IMR-90 (cell line): Measurements from ENCODE around the gene FOXC1. TPM values are rescaled to one million over a fixed set of nuclear protein-coding genes. Genes with fewer than 3 reads are reported as not detected.

Experiments used
- ATAC-seq: fragments of 200-7000 bp; cut with Tn5 transposase; 2 replicates; pipeline ENCODE4 v1.9.1; 2020; ENCODE audit warnings: low read depth, mild to moderate bottlenecking, moderate library complexity
- BruUV-seq: library from RNA; stranded (reverse); fragments of 400-500 nt; replicated peaks from 2 replicates; lab custom pipeline; 2021; lab: Mats Ljungman, UMichigan
- CTCF ChIA-PET: fragments of 300-600 bp; formaldehyde crosslinking; extraction: SDS; loops from one replicate; lab custom pipeline; 2021; ENCODE audit warnings: antibody characterized with exemption; lab: Yijun Ruan, JAX
- POLR2A ChIA-PET: fragments of 300-600 bp; sonication (Branson Sonifier 250); formaldehyde crosslinking; loops from one replicate; lab custom pipeline; 2022; ENCODE audit warnings: antibody characterized with exemption; ENCODE audit not compliant: unreplicated experiment; lab: Charles Lee
- DNase-seq: peaks from one replicate; pipeline ENCODE4 v3.0.0; 2013
- H2AFZ ChIP-seq: replicated peaks from 2 replicates; pipeline ENCODE3; 2013; ENCODE audit warnings: low read length, mild to moderate bottlenecking; ENCODE audit not compliant: poor library complexity
- H2AK5ac ChIP-seq: 2 replicates; pipeline ENCODE4 v1.6.1; 2013; ENCODE audit warnings: low read depth, low read length, inconsistent platforms
- H2AK9ac ChIP-seq: replicated peaks from 2 replicates; pipeline ENCODE3; 2013; ENCODE audit warnings: mild to moderate bottlenecking, low read depth, low read length, moderate library complexity; ENCODE audit not compliant: poor library complexity
- H2BK120ac ChIP-seq: 2 replicates; pipeline ENCODE4 v1.6.1; 2013; ENCODE audit warnings: low read depth, low read length, inconsistent platforms
- H2BK15ac ChIP-seq: 3 replicates; pipeline ENCODE4 v1.6.1; 2013; ENCODE audit warnings: low read depth, low read length, inconsistent platforms
- H2BK20ac ChIP-seq: 2 replicates; pipeline ENCODE4 v1.6.1; 2013; ENCODE audit warnings: low read depth, mild to moderate bottlenecking, inconsistent platforms, low read length, moderate library complexity
- H2BK5ac ChIP-seq: 2 replicates; pipeline ENCODE4 v1.6.1; 2013; ENCODE audit warnings: mild to moderate bottlenecking, low read depth, low read length, inconsistent platforms; ENCODE audit not compliant: poor library complexity, severe bottlenecking
- H3K14ac ChIP-seq: replicated peaks from 2 replicates; pipeline ENCODE4 v1.6.1; 2013; ENCODE audit warnings: low read depth, low read length, inconsistent platforms
- H3K18ac ChIP-seq: 2 replicates; pipeline ENCODE4 v1.6.1; 2013; ENCODE audit warnings: low read depth, low read length, control low read depth
- H3K23ac ChIP-seq: 2 replicates; pipeline ENCODE4 v1.6.1; 2013; ENCODE audit warnings: low read depth, low read length, inconsistent platforms
- H3K27ac ChIP-seq: 2 replicates; pipeline ENCODE4 v1.5.1; 2013; ENCODE audit warnings: mild to moderate bottlenecking, control low read depth, low read length; ENCODE audit not compliant: insufficient read depth
- H3K27me3 ChIP-seq: 2 replicates; pipeline ENCODE4 v1.6.1; 2013; ENCODE audit warnings: low read length; ENCODE audit not compliant: control insufficient read depth, insufficient read depth
- H3K36me3 ChIP-seq: 2 replicates; pipeline ENCODE4 v1.6.1; 2013; ENCODE audit warnings: low read length, mixed read lengths; ENCODE audit not compliant: control insufficient read depth, insufficient read depth
- H3K4ac ChIP-seq: 2 replicates; pipeline ENCODE4 v1.6.1; 2013; ENCODE audit warnings: low read depth, low read length, inconsistent platforms
- H3K4me1 ChIP-seq: 2 replicates; pipeline ENCODE4 v1.6.1; 2013; ENCODE audit warnings: low read length, mixed read lengths; ENCODE audit not compliant: control insufficient read depth, insufficient read depth
- H3K4me2 ChIP-seq: 2 replicates; pipeline ENCODE4 v1.6.1; 2013; ENCODE audit warnings: low read depth, mild to moderate bottlenecking, control low read depth, low read length, moderate library complexity
- H3K4me3 ChIP-seq: 2 replicates; pipeline ENCODE4 v1.5.1; 2013; ENCODE audit warnings: low read depth, mild to moderate bottlenecking, control low read depth, low read length, moderate library complexity; ENCODE audit not compliant: insufficient read depth
- H3K56ac ChIP-seq: 2 replicates; pipeline ENCODE4 v1.6.1; 2013; ENCODE audit warnings: low read length, inconsistent platforms; ENCODE audit not compliant: insufficient read depth; ENCODE audit errors: extremely low read depth
- H3K79me1 ChIP-seq, 2 experiments: 2 replicates each; pipeline ENCODE4 v1.6.1; 2013; ENCODE audit warnings: low read length in 2 of 2, inconsistent platforms in 1 of 2, low read depth in 1 of 2
- H3K9ac ChIP-seq: 2 replicates; pipeline ENCODE4 v1.6.1; 2013; ENCODE audit warnings: low read depth, low read length, control low read depth
- H3K9me1 ChIP-seq: 2 replicates; pipeline ENCODE4 v1.6.1; 2013; ENCODE audit warnings: low read length, inconsistent platforms; ENCODE audit not compliant: insufficient read depth
- H3K9me3 ChIP-seq: 2 replicates; pipeline ENCODE4 v1.6.1; 2013; ENCODE audit warnings: low read length; ENCODE audit not compliant: control insufficient read depth, insufficient read depth
- H4K20me1 ChIP-seq: 2 replicates; pipeline ENCODE4 v1.6.1; 2013; ENCODE audit warnings: low read length, inconsistent platforms; ENCODE audit not compliant: insufficient read depth
- H4K5ac ChIP-seq: 2 replicates; pipeline ENCODE4 v1.6.1; 2013; ENCODE audit warnings: mild to moderate bottlenecking, low read depth, low read length, control low read depth
- H4K8ac ChIP-seq, 2 experiments: 2 replicates each; pipeline ENCODE4 v1.6.1; 2013; ENCODE audit warnings: low read depth in 2 of 2, low read length in 2 of 2, control low read depth in 1 of 2, inconsistent platforms in 1 of 2
- H4K91ac ChIP-seq: 2 replicates; pipeline ENCODE4 v1.6.1; 2013; ENCODE audit warnings: low read depth, low read length, inconsistent platforms; ENCODE audit not compliant: insufficient read depth
- CEBPB ChIP-seq: IDR thresholded peaks from 2 replicates; pipeline ENCODE4 v1.6.1; 2012; ENCODE audit warnings: low read depth, low read length, improper control_type of control experiment
- WGBS, 2 experiments: methylation state at CpG; one replicate each; pipeline versions ENCODE4 v1.1.5 to v1.1.7; 2013; ENCODE audit warnings: missing lambda C conversion rate in 2 of 2; ENCODE audit not compliant: insufficient read length in 1 of 2; ENCODE audit errors: extremely low coverage in 2 of 2; 5-methylcytosine and 5-hydroxymethylcytosine counted together
- dilution Hi-C: fragments of 300-500 bp; cut with HindIII; formaldehyde crosslinking; loops from one replicate; pipeline ENCODE4 v1.14.3; 2018; ENCODE audit warnings: low sequenced_read_pairs; ENCODE audit not compliant: unreplicated experiment
- in situ Hi-C: fragments of 300-500 bp; cut with MboI; formaldehyde crosslinking; loops from 3 replicates; pipeline ENCODE4 v1.14.3; 2019; ENCODE audit warnings: low sequenced_read_pairs, inconsistent platforms, mixed read lengths
- intact Hi-C: fragments of 100-400 bp; cut with micrococcal nuclease; formaldehyde crosslinking; loops from 2 replicates; pipeline ENCODE4 v1.10.0; 2022
- polyA plus RNA-seq, 3 experiments: library from polyadenylated mRNA; depleted of rRNA; stranded (reverse); fragments of >200 nt; gene quantifications; 2 replicates each; pipeline ENCODE4 v1.2.3, GENCODE V29; 2012; ENCODE audit warnings: low replicate concordance in 1 of 3
- total RNA-seq: library from RNA; depleted of rRNA; stranded (reverse); fragments of >200 nt; gene quantifications from 2 replicates; pipeline ENCODE4 v1.2.3, GENCODE V29; 2012
- TF ChIP-seq, protein P1 (sequence below): fragments of 150-350 bp; IDR thresholded peaks from 2 replicates; pipeline ENCODE4 v1.6.1; 2016; ENCODE audit warnings: low read depth, mild to moderate bottlenecking, low read length, moderate library complexity, borderline replicate concordance

The FOXC1 gene
- total and polyA plus RNA-seq, 2 of the 4 experiments (the other 2 are of a cell fraction): 1.3 to 4.0 TPM

DNA sequence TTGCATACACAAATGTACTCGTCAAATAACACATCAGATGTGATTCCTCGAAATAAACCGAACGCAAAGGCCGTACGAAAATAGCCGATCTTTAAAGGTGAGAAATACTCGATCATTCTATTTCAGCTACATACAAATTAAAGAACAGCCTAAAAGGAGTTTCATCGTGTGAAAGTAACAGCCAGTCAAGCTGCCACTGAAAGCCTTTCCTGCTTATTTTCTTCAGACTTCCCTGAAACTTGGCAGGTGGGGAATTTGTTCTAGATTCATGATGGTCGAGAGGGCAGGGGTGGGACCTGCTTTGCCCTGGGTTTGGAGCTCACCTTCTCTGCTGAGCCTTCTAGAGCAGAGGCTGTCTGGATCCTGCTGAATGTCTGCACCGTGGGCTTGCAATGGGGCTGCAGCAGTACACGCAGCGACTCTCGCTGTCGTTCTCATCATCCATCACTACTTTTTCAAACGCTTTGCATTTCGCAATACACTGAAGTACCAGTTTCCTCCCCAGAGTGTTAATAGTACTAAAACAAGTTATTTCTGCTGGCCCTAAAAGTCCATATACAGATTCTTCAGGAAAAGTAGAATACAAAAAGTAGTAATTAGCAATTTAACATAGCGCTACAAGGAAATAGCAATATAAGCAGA is 16.2 kb downstream of the FOXC1 start:
- H3K18ac ChIP-seq: no peak overlapping the region
- ATAC-seq (no peak), DNase-seq (no peak)
- H3K36me3 ChIP-seq: peaks cover 2% of the 10 kb centered on the region; the same call in 1 of the 2 replicates
- peaks cover 17% of the 10 kb centered on the region for H3K4me1 ChIP-seq
- no peak overlapping the region for H3K9ac ChIP-seq
- H3K79me1 ChIP-seq: 0 out of 4 replicates have a peak, but pooled peaks cover 4 to 5% of the 10 kb centered on the region in 2 experiments
- no peak overlapping the region; the same call in 2 of the 3 replicates for H2BK15ac ChIP-seq
- no TSS peak for BruUV-seq
- CTCF ChIA-PET: interaction anchor here (0.6 to 2.2 kb wide), 4 partner anchors 9 to 822 kb away, joined by 3 to 5 read pairs (median 3); no protein-coding TSS in a partner anchor
- H3K56ac ChIP-seq: no peak overlapping the region
- peak overlapping the region; percentile 46 for H2BK120ac ChIP-seq
- H3K27me3 ChIP-seq: peaks cover 2% of the 10 kb centered on the region
- peak overlapping the region; percentile 93 for H3K23ac ChIP-seq
- no peak overlapping the region for H3K27ac ChIP-seq
- no peak overlapping the region for H2BK20ac ChIP-seq
- no peak overlapping the region for H3K4me3 ChIP-seq
- peak overlapping the region; percentile 1 for H3K4me2 ChIP-seq
- intact Hi-C loops: no loop called here
- H2AK5ac ChIP-seq: peak overlapping the region; percentile 6; the same call in 1 of the 2 replicates
- H3K9me1 ChIP-seq: 0 out of 2 replicates have a peak, but pooled peaks cover 3% of the 10 kb centered on the region
- POLR2A ChIA-PET: no interaction called here
- 40% methylated on average over 1 of the region's 18 CpGs; no CpG with 5 or more reads in 1 of the 2 experiments for WGBS, 2 experiments
- H3K9me3 ChIP-seq: no peaks in the 10 kb centered on the region
- in situ Hi-C loops: no loop called here
- 0 out of 2 replicates have a peak overlapping the region, but pooled peaks have one; percentile 17 for H3K4ac ChIP-seq
- no peak overlapping the region for H2AFZ ChIP-seq
- H4K20me1 ChIP-seq: no peaks in the 10 kb centered on the region
- dilution Hi-C loops: no loop called here
- no peak overlapping the region for H3K14ac ChIP-seq
- H4K91ac ChIP-seq: no peak overlapping the region
- TF ChIP-seq, protein P1, sequence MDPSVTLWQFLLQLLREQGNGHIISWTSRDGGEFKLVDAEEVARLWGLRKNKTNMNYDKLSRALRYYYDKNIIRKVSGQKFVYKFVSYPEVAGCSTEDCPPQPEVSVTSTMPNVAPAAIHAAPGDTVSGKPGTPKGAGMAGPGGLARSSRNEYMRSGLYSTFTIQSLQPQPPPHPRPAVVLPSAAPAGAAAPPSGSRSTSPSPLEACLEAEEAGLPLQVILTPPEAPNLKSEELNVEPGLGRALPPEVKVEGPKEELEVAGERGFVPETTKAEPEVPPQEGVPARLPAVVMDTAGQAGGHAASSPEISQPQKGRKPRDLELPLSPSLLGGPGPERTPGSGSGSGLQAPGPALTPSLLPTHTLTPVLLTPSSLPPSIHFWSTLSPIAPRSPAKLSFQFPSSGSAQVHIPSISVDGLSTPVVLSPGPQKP: no peak
- peak; percentile 92 for TF ChIP-seq CEBPB
- no peak overlapping the region for H2AK9ac ChIP-seq
- no peak overlapping the region; a peak in 1 of 4 replicates for H4K8ac ChIP-seq
- H4K5ac ChIP-seq: peak overlapping the region; percentile 21
- no peak overlapping the region for H2BK5ac ChIP-seq
